ENCODE results near the gene ZNF518B. TPM values are rescaled to one million over a fixed set of nuclear protein-coding genes. Genes with fewer than 3 reads are reported as not detected.

ZNF518B gene
- total and polyA plus RNA-seq, 2 experiments from 2014 or later: 17.0 to 35.2 TPM

DNA sequence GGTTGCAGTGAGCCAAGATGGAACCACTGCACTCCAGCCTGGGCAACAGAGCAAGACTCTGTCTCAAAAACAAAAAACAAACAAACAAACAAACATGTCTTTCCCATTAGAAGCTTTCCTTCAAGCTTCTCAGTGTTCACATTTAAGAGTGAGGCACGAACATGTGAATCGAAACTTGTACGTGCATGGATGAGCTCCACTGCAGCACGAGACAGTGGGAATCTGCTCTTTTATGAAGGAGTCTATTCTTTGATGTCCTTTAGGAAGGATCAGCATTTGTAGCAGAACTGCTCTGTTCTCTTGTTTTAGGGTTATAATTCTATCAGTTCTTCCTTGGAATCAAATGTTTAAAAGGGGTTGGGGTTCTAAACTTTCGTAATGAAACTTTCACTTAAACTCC lies 23.4 kb upstream of the ZNF518B start:
- DNase-seq (ENCODE audit: low read depth in 1 of 2, low spot score in 1 of 2): no peak
- no peaks in the 10 kb centered on the region for H3K27me3 ChIP-seq
- TF ChIP-seq, protein P1, sequence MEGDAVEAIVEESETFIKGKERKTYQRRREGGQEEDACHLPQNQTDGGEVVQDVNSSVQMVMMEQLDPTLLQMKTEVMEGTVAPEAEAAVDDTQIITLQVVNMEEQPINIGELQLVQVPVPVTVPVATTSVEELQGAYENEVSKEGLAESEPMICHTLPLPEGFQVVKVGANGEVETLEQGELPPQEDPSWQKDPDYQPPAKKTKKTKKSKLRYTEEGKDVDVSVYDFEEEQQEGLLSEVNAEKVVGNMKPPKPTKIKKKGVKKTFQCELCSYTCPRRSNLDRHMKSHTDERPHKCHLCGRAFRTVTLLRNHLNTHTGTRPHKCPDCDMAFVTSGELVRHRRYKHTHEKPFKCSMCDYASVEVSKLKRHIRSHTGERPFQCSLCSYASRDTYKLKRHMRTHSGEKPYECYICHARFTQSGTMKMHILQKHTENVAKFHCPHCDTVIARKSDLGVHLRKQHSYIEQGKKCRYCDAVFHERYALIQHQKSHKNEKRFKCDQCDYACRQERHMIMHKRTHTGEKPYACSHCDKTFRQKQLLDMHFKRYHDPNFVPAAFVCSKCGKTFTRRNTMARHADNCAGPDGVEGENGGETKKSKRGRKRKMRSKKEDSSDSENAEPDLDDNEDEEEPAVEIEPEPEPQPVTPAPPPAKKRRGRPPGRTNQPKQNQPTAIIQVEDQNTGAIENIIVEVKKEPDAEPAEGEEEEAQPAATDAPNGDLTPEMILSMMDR (IDR thresholded peaks at IDR 0.05; ENCODE audit: low read depth, low read length): no peak
- no peaks in the 10 kb centered on the region for H3K9me3 ChIP-seq (ENCODE audit: low read depth)
- no peaks in the 10 kb centered on the region for H3K4me1 ChIP-seq (ENCODE audit: low read depth)
- H3K27ac ChIP-seq: no peak overlapping the region
- no peak overlapping the region for H3K4me3 ChIP-seq
- no peaks in the 10 kb centered on the region for H3K36me3 ChIP-seq

DNA sequence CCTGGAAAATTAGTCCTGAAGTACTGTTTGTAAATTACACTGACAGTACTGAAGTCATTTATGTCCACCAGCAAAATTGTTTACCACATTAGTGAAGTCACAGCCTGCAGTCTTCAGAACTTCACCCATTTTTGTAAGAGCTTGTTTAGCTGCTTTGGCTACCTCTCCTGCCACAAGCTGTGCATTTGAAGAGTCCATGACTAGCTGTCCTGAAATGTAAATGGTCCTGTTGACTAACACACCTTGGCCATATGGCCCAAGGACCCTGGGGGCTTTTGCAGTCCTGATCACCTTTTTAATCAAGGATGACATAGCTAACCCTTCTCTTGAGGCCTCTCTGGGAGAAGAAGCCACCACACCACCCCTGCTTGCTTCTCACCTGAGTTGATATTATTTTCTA lies 21.4 kb upstream of the ZNF518B start:
- no peak overlapping the region for H3K27ac ChIP-seq
- H3K4me3 ChIP-seq: no peak overlapping the region
- H3K4me1 ChIP-seq (ENCODE audit: low read depth): no peaks in the 10 kb centered on the region
- H3K9me3 ChIP-seq (ENCODE audit: low read depth): no peaks in the 10 kb centered on the region
- no peak for DNase-seq (ENCODE audit: low read depth in 1 of 2, low spot score in 1 of 2)
- H3K36me3 ChIP-seq: no peaks in the 10 kb centered on the region
- TF ChIP-seq, protein P1 (IDR thresholded peaks at IDR 0.05; ENCODE audit: low read depth, low read length): no peak
- H3K27me3 ChIP-seq: no peaks in the 10 kb centered on the region

DNA sequence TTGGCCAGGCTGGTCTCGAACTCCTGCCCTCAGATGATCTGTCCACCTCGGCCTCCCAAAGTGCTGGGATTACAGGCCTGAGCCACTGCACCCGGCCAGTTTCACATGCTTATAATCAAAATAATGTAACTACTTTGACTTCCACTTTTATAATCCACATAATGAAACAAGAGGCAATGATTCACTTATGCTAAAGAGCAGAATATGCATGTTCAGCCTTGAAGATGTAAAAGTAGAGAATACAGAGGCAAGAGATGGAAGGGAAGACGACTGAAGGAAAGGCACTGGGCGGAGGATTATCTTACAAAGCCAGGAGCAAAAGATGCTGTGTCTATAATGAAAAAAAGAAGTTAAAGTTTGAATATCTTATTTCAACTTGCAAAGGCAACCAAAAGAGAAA lies 13.3 kb upstream of the ZNF518B start:
- no peaks in the 10 kb centered on the region for H3K4me1 ChIP-seq (ENCODE audit: low read depth)
- H3K36me3 ChIP-seq: no peaks in the 10 kb centered on the region
- no peaks in the 10 kb centered on the region for H3K27me3 ChIP-seq
- TF ChIP-seq, protein P1 (IDR thresholded peaks at IDR 0.05; ENCODE audit: low read depth, low read length): no peak
- no peaks in the 10 kb centered on the region for H3K9me3 ChIP-seq (ENCODE audit: low read depth)
- DNase-seq (ENCODE audit: low read depth in 1 of 2, low spot score in 1 of 2): no peak
- no peak overlapping the region for H3K4me3 ChIP-seq
- no peak overlapping the region for H3K27ac ChIP-seq

DNA sequence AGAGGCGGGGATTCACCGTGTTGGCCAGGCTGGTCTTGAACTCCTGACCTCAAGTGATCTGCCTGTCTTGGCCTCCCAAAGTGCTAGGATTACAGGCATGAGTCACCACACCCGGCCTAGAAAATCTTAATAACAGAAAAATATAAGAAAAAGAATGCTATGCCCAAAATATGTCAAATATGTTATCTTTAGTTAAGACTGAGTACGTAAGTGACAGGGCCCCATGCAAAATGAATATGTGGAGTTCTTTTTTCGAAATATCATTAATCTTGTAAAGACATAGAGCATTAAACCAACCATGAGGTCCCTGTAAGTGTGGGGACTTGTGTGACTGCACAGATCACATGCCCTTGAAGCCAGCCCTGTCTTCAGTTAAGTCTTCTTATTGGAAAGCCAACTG lies 8.9 kb upstream of the ZNF518B start:
- no peaks in the 10 kb centered on the region for H3K9me3 ChIP-seq (ENCODE audit: low read depth)
- no peak overlapping the region for H3K4me3 ChIP-seq
- TF ChIP-seq, protein P1 (IDR thresholded peaks at IDR 0.05; ENCODE audit: low read depth, low read length): no peak
- H3K4me1 ChIP-seq (ENCODE audit: low read depth): no peaks in the 10 kb centered on the region
- no peaks in the 10 kb centered on the region for H3K36me3 ChIP-seq
- DNase-seq (ENCODE audit: low read depth in 1 of 2, low spot score in 1 of 2): no peak
- peaks cover 21% of the 10 kb centered on the region for H3K27me3 ChIP-seq
- no peak overlapping the region for H3K27ac ChIP-seq

DNA sequence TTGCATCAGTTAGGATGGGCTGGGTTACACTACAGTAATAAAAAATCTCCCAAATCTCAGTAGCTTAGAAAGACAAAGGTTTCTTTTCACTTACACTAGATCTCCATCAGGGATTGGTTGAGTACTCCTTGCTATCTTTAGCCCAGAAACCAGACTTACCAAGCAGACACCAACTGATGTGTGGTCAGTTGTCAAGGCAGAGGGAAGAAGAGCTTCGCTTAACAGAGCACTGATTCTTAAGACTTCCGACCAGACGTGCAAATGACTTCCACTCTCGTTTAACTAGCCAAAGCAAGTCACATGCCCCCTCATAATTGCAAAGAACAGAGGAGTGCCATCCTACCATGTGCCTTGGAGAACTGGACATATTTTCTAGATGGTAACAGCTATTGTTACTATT lies 5.7 kb upstream of the ZNF518B start:
- DNase-seq (ENCODE audit: low read depth in 1 of 2, low spot score in 1 of 2): no peak
- TF ChIP-seq, protein P1 (IDR thresholded peaks at IDR 0.05; ENCODE audit: low read depth, low read length): no peak
- Histone ChIP-seq H3K27me3 (peaks cover 44% of the 10 kb centered on the region), H3K4me3 (no peak overlapping the region), H3K9me3 (ENCODE audit: low read depth) (no peaks in the 10 kb centered on the region), H3K4me1 (ENCODE audit: low read depth) (no peaks in the 10 kb centered on the region), H3K27ac (no peak overlapping the region), H3K36me3 (no peaks in the 10 kb centered on the region)

Data from cardiac muscle cell (in vitro differentiated cells and primary cell).